HG02981 (cell line): ENCODE measurements around the gene INTS15.

ENCODE experiments used
- ATAC-seq: cut with Tn5 transposase; IDR thresholded peaks from one replicate; pipeline ENCODE4 v1.9.1; 2021; ENCODE audit warnings: mild to moderate bottlenecking, moderate library complexity; ENCODE audit not compliant: unreplicated experiment

INTS15 gene

DNA sequence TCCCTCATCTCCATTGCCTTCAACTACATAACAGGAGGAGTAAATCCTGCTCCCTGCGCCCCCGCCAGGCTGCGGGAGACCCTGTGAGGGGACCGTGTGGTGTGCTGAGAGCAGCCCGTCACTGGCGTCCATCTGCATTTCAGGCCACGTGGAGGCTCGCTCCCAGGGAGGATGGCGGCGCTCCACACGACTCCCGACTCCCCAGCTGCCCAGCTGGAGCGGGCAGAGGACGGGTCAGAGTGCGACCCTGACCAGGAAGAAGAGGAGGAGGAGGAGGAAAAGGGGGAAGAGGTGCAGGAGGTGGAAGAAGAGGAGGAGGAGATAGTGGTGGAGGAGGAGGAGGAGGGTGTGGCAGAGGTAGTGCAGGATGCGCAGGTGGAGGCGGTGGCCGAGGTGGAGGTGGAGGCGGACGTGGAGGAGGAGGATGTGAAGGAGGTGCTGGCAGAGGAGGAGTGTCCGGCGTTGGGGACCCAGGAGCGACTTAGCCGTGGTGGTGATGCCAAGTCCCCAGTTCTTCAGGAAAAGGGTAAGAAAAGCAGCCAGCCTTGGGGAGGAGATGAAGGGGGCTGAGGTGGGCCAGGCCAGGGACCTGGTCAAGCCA lies 52.5 kb downstream of the INTS15 start:
- ATAC-seq: no peak

- ATAC-seq: no peak
Measured at GRCh38 chr7:6642861-6643640, 53.2 kb downstream of the INTS15 start.

DNA sequence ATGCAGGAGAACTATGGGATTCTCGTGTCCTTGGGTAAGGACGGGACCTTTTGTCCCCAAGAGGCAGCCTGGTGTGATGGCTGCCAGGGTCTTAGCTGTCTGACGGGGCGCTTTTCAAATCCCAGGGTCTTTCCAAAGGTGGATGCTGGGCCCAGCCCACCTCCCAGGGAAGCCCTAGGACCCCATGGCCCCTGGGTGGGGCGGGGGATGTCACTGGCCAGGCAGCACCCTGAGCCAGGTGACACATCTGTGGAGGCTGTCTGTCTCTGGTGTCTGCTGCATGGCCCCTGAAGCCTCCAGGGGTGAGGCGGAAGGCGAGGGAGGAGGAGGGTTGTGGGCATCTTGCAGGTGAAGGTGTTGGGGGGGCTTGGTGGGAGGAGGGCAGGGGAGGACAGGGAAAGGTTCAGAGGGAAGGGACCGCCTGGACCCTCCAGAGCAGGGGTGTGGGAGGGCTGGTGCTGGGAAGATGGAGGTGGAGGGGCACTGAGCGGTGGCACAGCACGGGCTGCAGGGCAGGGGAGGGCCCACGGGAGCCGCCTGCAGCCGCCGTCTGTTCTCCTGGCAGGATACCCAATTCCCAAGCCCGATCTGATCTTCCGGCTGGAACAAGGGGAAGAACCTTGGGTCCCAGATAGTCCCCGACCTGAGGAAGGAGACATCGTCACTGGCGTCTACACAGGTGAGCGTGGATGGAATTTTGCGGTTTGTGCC lies 54.2 kb downstream of the INTS15 start:
- ATAC-seq: no peak

GRCh38 chr7:6644728-6645127 lies 54.9 kb downstream of the INTS15 start:
- no peak for ATAC-seq

DNA sequence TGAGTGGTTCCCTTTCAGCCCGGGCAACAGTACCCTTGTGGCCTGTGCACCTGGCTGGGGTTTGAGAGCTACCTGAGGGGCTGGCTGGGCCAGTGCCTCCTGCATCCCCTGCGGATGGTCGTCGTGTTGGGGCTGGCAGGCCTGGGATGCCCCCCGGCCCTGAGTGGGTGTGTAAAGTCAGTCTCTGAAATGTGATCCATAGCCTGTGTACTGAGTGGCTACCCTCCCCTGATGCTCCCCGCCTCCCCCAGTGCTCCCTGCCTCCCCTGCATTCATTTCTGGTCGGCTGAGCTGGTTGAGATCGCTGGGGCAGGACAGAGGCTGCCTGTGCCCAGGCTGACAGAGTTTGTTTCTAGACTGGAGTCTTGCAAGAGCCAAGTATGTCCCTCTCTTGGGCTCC lies 56.6 kb downstream of the INTS15 start:
- ATAC-seq: no peak

GRCh38 chr7:6647080-6647479 lies 57.3 kb downstream of the INTS15 start:
- no peak for ATAC-seq

GRCh38 chr7:6647541-6647940 lies 57.7 kb downstream of the INTS15 start:
- ATAC-seq: no peak

GRCh38 chr7:6648066-6648814 lies 58.4 kb downstream of the INTS15 start:
- no peak for ATAC-seq

DNA sequence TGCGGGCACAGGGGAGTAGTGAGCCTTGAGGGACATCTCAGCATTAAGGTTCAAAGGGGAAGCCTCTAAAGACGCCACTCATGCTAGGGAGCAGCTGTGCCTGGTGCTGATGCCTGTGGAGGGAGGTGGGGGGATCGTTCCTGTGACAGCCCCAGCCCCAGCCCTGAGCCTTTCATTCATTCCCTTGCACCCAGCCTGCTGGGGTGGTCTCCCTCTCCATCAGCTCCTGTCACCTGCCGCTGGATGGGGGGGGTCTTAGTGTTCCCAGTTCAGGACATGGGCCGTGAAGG lies 58.9 kb downstream of the INTS15 start:
- no peak for ATAC-seq

GRCh38 chr7:6649241-6649961 lies 59.6 kb downstream of the INTS15 start:
- ATAC-seq: no peak

DNA sequence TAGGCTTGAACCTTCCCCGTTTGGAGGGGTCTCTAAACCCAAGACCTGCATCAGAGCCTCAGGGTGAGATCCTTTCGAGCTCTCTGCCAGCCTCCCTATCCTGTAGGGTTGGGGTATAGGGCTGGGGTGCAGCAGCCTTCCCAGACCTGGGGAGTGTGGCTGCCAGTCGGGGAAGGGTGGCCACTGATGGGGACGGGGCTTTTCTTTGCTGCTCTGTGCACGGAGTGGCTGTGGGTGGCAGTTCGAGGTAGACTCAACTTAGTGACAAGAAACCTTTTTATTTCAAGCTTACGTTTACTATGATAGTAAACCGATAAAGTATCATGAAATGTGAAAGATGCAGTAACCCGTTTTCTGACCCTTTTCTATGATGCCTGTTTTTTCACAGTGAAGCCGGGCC lies 60.3 kb downstream of the INTS15 start:
- no peak for ATAC-seq

GRCh38 chr7:6650521-6651011 lies 60.7 kb downstream of the INTS15 start:
- no peak for ATAC-seq

GRCh38 chr7:6651851-6652445 lies 62.1 kb downstream of the INTS15 start:
- ATAC-seq: no peak

DNA sequence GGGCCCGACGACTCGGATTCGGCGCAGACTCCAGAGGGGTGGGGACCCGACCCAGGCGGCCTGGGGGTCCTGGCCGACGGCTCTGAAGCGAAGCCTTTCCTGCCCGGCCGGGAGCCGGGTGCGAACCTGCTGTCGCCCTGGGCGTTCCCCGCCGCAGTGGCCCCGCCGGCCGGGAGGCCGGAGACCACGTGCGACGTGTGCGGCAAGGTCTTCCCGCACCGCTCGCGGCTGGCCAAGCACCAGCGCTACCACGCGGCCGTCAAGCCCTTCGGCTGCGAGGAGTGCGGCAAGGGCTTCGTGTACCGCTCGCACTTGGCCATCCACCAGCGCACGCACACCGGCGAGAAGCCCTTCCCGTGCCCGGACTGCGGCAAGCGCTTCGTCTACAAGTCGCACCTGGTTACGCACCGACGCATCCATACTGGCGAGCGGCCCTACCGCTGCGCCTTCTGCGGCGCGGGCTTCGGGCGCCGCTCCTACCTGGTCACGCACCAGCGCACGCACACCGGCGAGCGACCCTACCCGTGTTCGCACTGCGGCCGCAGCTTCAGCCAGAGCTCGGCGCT lies 62.7 kb downstream of the INTS15 start:
- ATAC-seq: no peak

DNA sequence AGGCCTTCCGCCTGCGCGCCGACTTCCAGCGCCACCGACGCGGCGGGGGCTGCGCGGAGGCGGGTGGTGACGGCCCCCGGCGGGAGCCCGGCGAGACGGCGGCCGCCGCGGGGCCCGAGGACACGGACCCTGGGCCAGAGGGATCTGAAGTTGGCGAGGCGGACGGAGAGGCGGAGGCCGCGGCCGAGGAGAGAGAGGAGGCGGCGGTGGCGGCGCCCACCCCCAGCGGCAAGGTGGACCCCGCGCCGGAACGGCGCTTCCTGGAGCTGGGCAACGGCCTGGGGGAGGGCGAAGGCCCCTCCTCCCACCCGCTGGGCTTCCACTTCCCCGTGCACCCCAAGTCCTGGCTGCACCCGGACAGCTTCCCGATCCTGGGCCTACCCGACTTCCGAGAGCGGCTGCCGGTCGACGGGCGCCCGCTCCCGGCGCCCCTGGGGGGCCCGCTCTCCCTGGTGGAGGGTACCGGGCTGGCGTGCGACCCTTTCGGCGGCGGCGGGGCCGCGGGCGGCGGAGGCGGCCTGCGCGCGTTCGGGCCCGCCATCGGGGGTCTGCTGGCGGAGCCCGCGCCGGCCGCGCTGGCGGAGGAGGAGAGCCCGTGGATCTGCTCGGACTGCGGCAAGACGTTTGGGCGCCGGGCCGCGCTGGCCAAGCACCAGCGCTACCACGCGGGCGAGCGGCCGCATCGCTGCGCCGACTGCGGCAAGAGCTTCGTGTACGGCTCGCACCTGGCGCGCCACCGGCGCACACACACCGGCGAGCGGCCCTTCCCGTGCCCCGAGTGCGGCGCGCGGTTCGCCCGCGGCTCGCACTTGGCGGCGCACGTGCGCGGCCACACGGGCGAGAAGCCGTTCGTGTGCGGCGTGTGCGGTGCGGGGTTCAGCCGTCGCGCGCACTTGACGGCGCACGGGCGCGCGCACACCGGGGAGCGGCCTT lies 63.5 kb downstream of the INTS15 start:
- no peak for ATAC-seq

- ATAC-seq: no peak
Measured at GRCh38 chr7:6654113-6654841, 64.5 kb downstream of the INTS15 start.

DNA sequence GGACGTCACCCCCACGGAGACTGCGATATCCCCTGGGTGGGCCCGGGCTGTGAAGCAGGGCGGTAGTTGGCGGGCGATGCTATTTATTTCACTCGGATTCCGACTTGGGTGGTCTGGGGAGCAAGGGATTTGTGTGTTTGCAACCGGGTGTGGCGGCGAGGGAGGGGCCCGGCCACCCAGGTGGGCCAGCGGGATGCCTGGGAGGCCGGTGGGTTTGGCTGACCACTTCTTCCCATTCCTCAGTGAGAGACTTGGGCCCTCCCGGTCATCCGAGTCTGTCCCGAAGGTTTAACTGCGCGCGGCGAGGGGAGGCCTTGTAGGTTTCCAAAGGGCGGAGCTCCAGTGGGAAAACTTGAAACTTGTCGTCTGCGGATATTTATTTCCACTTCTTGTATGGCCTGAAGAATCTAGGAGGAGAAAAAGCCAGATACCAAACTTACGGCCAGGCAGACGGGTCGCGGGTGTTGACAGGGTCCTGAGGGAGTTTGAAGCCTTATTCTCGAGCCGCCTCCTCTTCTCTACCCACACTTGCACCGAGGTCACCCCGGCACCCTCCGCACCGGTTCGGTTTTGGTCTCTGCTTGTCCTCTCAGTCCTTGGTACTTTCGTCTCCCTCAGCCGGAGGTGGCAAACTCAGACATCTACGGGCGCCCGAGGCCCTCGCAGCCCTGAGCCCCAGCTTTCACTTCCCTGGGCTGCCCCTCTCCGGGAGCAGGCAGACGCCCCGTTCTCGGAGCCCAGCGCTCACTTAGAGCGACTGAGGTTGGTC lies 65.2 kb downstream of the INTS15 start:
- ATAC-seq: no peak
